Ishikawa (cell line): Measurements from ENCODE around the gene LHX1.

Experiments
- CEBPB ChIP-seq: IDR thresholded peaks from 2 replicates; pipeline ENCODE4 v1.6.1; 2012
- EP300 ChIP-seq: IDR thresholded peaks from 2 replicates; pipeline ENCODE4 v1.6.1; 2012; ENCODE audit warnings: borderline replicate concordance
- MAX ChIP-seq: IDR thresholded peaks from 2 replicates; pipeline ENCODE4 v1.6.1; 2012
- NFIC ChIP-seq: IDR thresholded peaks from 2 replicates; pipeline ENCODE4 v1.6.1; 2012
- RAD21 ChIP-seq: IDR thresholded peaks from 2 replicates; pipeline ENCODE4 v1.6.1; 2012; ENCODE audit warnings: low read depth
- REST ChIP-seq: IDR thresholded peaks from 2 replicates; pipeline ENCODE4 v1.6.1; 2012; ENCODE audit warnings: low read depth, mild to moderate bottlenecking
- TAF1 ChIP-seq: IDR thresholded peaks from 2 replicates; pipeline ENCODE4 v1.6.1; 2012; ENCODE audit warnings: low read depth, mild to moderate bottlenecking
- TCF12 ChIP-seq: IDR thresholded peaks from 2 replicates; pipeline ENCODE4 v1.6.1; 2012; ENCODE audit warnings: low read depth
- TEAD4 ChIP-seq: IDR thresholded peaks from 2 replicates; pipeline ENCODE4 v1.6.1; 2012
- TF ChIP-seq, protein P1 (sequence below): IDR thresholded peaks from 2 replicates; pipeline ENCODE4 v1.6.1; 2012

- TF ChIP-seq TCF12 (no peak), TAF1 (no peak), RAD21 (no peak), CEBPB (no peak), REST (no peak), TEAD4 (no peak), EP300 (no peak), MAX (no peak), NFIC (no peak)
- TF ChIP-seq, protein P1, sequence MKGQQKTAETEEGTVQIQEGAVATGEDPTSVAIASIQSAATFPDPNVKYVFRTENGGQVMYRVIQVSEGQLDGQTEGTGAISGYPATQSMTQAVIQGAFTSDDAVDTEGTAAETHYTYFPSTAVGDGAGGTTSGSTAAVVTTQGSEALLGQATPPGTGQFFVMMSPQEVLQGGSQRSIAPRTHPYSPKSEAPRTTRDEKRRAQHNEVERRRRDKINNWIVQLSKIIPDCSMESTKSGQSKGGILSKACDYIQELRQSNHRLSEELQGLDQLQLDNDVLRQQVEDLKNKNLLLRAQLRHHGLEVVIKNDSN: no peak
Observed at GRCh38 chr17:36946726-36947091, 9.4 kb downstream of the LHX1 start.
